Measurements from ENCODE around the gene ACSL3.
"Not testable (repeated sequence)": the region's sequence is repeated elsewhere in the genome, so short reads cannot be mapped to it uniquely, and the experiment has no call there.

Gene ACSL3

DNA sequence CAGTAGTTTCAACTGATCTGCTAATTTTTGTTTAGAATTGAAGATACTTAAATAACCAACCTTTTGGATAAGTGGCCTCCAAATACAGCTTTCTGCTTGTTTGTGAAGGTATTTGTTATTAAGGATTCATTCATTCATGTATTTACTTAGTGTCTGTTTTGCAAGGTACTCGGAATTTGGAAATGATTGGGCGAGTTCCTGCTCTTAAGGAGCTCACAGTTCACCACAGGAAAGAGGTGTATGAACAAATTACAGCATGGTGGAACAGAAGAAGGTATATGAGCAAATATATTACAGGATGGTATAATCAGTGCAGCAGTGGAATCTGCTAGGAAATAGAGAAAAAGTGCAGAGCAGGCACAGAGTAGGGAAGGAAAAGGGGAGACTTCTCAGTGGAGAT is 4.5 kb downstream of the ACSL3 start:
- Histone ChIP-seq H3K27me3 (ENCODE audit: insufficient read depth, low read length) (no peaks in the 10 kb centered on the region), H3K79me2 (ENCODE audit: insufficient read depth, low read length) (peaks cover 75% of the 10 kb centered on the region), H3K9me2 (ENCODE audit: low read depth, low read length) (no peaks in the 10 kb centered on the region), H3K4me1 (ENCODE audit: insufficient read depth, low read length, severe bottlenecking) (peaks cover 35% of the 10 kb centered on the region), H3F3A (ENCODE audit: insufficient read depth, low read length) (no peaks in the 10 kb centered on the region), H3K9me3 (ENCODE audit: low read length) (no peaks in the 10 kb centered on the region), H3K27ac (ENCODE audit: low read depth, low read length, poor library complexity, severe bottlenecking) (no peak overlapping the region), H3K4me2 (ENCODE audit: low read length) (no peak overlapping the region), H4K20me1 (ENCODE audit: insufficient read depth, low read length) (peaks cover 7% of the 10 kb centered on the region; the same call in 1 of the 2 replicates), H2AFZ (ENCODE audit: low read length) (no peak overlapping the region), H3K9ac (ENCODE audit: low read length) (no peak overlapping the region), H3K4me3 (ENCODE audit: low read depth, low read length, poor library complexity, severe bottlenecking) (no peak overlapping the region), H3K36me3 (ENCODE audit: insufficient read depth, low read length) (no peaks in the 10 kb centered on the region)
- no peak for TF ChIP-seq EZH2 (IDR thresholded peaks at IDR 0.05; ENCODE audit: borderline replicate concordance, low read length)
- TF ChIP-seq, protein P1, sequence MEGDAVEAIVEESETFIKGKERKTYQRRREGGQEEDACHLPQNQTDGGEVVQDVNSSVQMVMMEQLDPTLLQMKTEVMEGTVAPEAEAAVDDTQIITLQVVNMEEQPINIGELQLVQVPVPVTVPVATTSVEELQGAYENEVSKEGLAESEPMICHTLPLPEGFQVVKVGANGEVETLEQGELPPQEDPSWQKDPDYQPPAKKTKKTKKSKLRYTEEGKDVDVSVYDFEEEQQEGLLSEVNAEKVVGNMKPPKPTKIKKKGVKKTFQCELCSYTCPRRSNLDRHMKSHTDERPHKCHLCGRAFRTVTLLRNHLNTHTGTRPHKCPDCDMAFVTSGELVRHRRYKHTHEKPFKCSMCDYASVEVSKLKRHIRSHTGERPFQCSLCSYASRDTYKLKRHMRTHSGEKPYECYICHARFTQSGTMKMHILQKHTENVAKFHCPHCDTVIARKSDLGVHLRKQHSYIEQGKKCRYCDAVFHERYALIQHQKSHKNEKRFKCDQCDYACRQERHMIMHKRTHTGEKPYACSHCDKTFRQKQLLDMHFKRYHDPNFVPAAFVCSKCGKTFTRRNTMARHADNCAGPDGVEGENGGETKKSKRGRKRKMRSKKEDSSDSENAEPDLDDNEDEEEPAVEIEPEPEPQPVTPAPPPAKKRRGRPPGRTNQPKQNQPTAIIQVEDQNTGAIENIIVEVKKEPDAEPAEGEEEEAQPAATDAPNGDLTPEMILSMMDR (IDR thresholded peaks at IDR 0.05; ENCODE audit: low read length) = no peak

DNA sequence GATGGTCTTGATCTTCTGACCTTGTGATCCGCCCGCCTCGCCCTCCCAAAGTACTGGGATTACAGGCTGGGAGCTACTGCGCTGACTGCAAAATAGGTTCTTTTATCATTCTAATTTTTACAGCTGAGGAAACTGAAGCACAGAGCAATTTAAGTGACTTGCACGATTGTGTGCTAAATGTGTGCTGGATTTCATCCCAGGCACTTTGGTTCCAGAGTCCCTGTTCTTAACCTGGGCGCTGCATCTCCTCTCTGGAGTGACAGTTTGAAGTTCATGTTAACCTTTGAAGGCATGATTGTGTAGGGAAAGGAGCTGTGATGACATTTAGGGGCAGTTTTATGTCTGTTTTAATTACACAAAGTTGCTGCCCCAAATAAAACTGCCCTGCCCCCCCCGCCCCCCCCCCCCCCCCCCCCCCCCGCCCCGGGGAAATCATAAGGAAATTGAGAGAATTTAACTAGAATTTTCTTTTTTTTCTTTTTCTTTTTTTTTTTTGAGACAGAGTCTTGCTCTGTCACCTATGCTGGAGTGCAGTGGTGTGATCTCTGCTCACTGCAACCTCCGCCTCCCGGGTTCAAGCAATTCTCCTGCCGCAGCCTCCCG is 5.6 kb downstream of the ACSL3 start:
- Histone ChIP-seq H3K27ac (ENCODE audit: low read depth, low read length, poor library complexity, severe bottlenecking) (no peak overlapping the region), H3K4me2 (ENCODE audit: low read length) (no peak overlapping the region), H3K27me3 (ENCODE audit: insufficient read depth, low read length) (no peaks in the 10 kb centered on the region), H3K4me1 (ENCODE audit: insufficient read depth, low read length, severe bottlenecking) (peaks cover 34% of the 10 kb centered on the region), H3K79me2 (ENCODE audit: insufficient read depth, low read length) (peaks cover 87% of the 10 kb centered on the region), H3K9me2 (ENCODE audit: low read depth, low read length) (no peaks in the 10 kb centered on the region), H3K36me3 (ENCODE audit: insufficient read depth, low read length) (no peaks in the 10 kb centered on the region), H3K9ac (ENCODE audit: low read length) (no peak overlapping the region), H4K20me1 (ENCODE audit: insufficient read depth, low read length) (peaks cover 7% of the 10 kb centered on the region; the same call in 1 of the 2 replicates), H3K9me3 (ENCODE audit: low read length) (no peaks in the 10 kb centered on the region), H3K4me3 (ENCODE audit: low read depth, low read length, poor library complexity, severe bottlenecking) (no peak overlapping the region), H3F3A (ENCODE audit: insufficient read depth, low read length) (no peaks in the 10 kb centered on the region), H2AFZ (ENCODE audit: low read length) (no peak overlapping the region)
- TF ChIP-seq EZH2 (IDR thresholded peaks at IDR 0.05; ENCODE audit: borderline replicate concordance, low read length) = no peak

DNA sequence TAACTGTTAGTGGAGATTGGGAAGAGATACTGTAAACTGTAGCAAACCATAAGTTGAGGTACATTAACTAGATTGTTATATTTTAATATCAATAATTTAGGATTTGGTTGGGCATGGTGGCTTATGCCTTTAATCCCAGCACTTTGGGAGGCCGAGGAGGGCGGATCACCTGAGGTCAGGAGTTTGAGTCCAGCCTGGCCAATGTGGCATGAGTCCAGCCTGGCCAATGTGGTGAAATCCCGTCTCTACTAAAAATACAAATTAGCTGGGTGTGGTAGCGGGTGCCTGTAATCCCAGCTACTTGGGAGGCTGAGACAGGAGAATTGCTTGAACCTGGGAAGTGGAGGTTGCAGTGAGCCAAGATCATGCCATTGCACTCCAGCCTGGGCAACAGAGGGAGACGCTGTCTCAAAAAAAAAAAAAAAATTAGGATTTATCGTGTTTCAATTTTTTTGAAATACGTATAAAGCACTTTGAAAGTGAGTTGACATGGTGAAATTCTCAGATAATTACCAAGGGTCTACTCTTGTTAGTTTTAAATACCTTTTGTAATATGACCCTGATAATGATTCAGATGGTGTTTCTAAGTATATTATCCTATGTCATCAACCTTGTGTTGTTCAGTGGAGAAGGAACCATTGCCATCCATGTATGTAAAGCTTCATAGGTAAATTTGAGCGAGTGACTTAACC is 7.9 kb downstream of the ACSL3 start:
- not testable (repeated sequence) for H3K9me3 ChIP-seq (ENCODE audit: low read length); H3K27ac ChIP-seq (ENCODE audit: low read depth, low read length, poor library complexity, severe bottlenecking); H3K9ac ChIP-seq (ENCODE audit: low read length); H3K4me3 ChIP-seq (ENCODE audit: low read depth, low read length, poor library complexity, severe bottlenecking); H3K36me3 ChIP-seq (ENCODE audit: insufficient read depth, low read length); H2AFZ ChIP-seq (ENCODE audit: low read length); H3F3A ChIP-seq (ENCODE audit: insufficient read depth, low read length); H3K9me2 ChIP-seq (ENCODE audit: low read depth, low read length); H3K4me2 ChIP-seq (ENCODE audit: low read length); H3K27me3 ChIP-seq (ENCODE audit: insufficient read depth, low read length); H4K20me1 ChIP-seq (ENCODE audit: insufficient read depth, low read length)
- H3K4me1 ChIP-seq (ENCODE audit: insufficient read depth, low read length, severe bottlenecking) = peaks cover 15% of the 10 kb centered on the region
- H3K79me2 ChIP-seq (ENCODE audit: insufficient read depth, low read length) = peaks cover 81% of the 10 kb centered on the region

DNA sequence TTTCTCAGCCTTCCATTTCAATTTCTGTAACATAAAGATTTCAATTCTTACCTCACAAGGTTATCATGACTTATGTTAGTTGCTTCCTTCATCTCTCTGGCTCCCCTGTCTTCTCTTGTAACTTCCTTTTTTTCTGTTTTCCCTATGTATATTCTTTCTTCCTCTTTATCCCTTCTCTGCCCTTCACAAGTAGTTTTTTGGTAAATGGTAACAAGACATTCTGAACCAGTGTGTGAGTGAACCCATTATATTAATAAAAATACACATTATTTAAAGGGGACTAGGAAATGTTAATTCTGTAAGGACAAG is 8.4 kb downstream of the ACSL3 start:
- Histone ChIP-seq H3K27me3 (ENCODE audit: insufficient read depth, low read length) (no peaks in the 10 kb centered on the region), H3K79me2 (ENCODE audit: insufficient read depth, low read length) (peaks cover 81% of the 10 kb centered on the region), H3K9ac (ENCODE audit: low read length) (no peak overlapping the region), H3K4me1 (ENCODE audit: insufficient read depth, low read length, severe bottlenecking) (peaks cover 15% of the 10 kb centered on the region), H3K27ac (ENCODE audit: low read depth, low read length, poor library complexity, severe bottlenecking) (no peak overlapping the region), H3K9me2 (ENCODE audit: low read depth, low read length) (no peaks in the 10 kb centered on the region), H3K9me3 (ENCODE audit: low read length) (no peaks in the 10 kb centered on the region), H3K36me3 (ENCODE audit: insufficient read depth, low read length) (no peaks in the 10 kb centered on the region), H3K4me3 (ENCODE audit: low read depth, low read length, poor library complexity, severe bottlenecking) (no peak overlapping the region), H3F3A (ENCODE audit: insufficient read depth, low read length) (no peaks in the 10 kb centered on the region), H2AFZ (ENCODE audit: low read length) (no peak overlapping the region), H4K20me1 (ENCODE audit: insufficient read depth, low read length) (0 out of 2 replicates have a peak, but pooled peaks cover 3% of the 10 kb centered on the region), H3K4me2 (ENCODE audit: low read length) (no peak overlapping the region)
- TF ChIP-seq EZH2 (IDR thresholded peaks at IDR 0.05; ENCODE audit: borderline replicate concordance, low read length) = no peak
- TF ChIP-seq, protein P1 (IDR thresholded peaks at IDR 0.05; ENCODE audit: low read length) = no peak
